HG03064 (cell line): ENCODE data around the gene FAM3B.
"Not testable (repeated sequence)": the region's sequence is repeated elsewhere in the genome, so short reads cannot be mapped to it uniquely, and the experiment has no call there.

Source experiments
- ATAC-seq: cut with Tn5 transposase; IDR thresholded peaks from one replicate; pipeline ENCODE4 v1.9.1; 2021; ENCODE audit warnings: low read depth; ENCODE audit not compliant: unreplicated experiment

FAM3B gene

GRCh38 chr21:41316200-41317062 lies at the start of gene FAM3B:
Gene FAM3B (plus strand): TSS chr21:41316801. CDS start chr21:41316880, 79 bp downstream.
- no peak for ATAC-seq

- no peak for ATAC-seq
These were observed 49.3 kb upstream of the FAM3B start for GRCh38 chr21:41267346-41267745.

DNA sequence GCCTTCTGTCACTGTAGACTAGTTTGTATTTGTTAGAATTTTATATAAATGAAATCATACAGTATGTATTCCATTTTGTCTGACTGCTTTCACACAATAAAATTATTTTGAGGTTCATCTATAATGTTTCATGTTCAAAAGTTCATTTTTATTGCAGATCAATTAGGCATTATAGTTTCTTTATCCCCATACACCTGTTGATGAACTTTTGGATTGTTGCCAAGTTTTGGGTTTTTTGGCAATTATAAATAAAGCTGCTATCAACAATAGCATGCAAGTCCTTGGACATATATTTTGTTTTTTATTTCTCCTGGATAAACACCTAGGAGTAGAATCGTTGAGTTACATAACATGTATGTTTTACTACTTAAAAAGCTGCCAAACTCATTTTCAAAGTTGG lies 47.1 kb upstream of the FAM3B start:
- ATAC-seq: no peak

GRCh38 chr21:41277196-41277595 lies 39.4 kb upstream of the FAM3B start:
- ATAC-seq: no peak

GRCh38 chr21:41277846-41278245 lies 38.8 kb upstream of the FAM3B start:
- ATAC-seq: no peak

GRCh38 chr21:41280115-41280919 lies 36.3 kb upstream of the FAM3B start:
- ATAC-seq: no peak

- ATAC-seq: no peak
These were observed 34.2 kb upstream of the FAM3B start for GRCh38 chr21:41282412-41282811.

- ATAC-seq: no peak
These were observed 33.3 kb upstream of the FAM3B start for GRCh38 chr21:41283211-41283818.

GRCh38 chr21:41289431-41289830 lies 27.2 kb upstream of the FAM3B start:
- ATAC-seq: no peak

GRCh38 chr21:41290106-41290799 lies 26.3 kb upstream of the FAM3B start:
- no peak for ATAC-seq

DNA sequence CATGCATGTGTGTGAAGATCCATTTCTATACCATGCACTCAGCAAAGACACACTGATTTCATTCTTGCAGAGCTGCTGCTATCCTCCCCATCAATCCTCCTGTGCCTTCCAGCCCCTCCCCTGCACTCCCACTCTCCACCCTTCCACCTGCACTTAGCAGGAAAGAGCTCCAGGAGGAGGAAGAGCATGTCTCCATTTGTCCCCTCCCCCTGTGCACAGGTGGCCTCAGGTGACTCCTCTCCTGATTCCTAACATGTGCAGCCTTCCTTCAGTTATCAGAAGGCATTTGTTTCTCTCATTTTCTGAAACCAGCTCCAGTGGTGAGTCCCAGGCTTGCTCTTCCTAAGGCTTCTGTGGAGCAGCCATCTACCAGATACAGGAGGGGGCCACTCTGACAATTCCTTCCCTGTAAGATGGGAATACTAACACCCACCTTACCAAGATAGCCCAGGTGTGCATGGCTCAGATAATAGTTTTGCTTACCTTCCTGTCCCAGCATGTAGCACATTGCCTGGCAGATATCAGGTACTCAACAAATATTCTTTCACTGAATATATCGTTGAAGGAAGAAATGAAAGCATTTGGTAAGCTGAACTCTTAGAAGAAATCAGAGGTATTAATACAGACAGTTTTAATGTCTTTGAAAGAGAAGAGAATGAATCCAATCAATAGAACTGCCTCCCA lies 21.9 kb upstream of the FAM3B start:
- ATAC-seq: no peak

DNA sequence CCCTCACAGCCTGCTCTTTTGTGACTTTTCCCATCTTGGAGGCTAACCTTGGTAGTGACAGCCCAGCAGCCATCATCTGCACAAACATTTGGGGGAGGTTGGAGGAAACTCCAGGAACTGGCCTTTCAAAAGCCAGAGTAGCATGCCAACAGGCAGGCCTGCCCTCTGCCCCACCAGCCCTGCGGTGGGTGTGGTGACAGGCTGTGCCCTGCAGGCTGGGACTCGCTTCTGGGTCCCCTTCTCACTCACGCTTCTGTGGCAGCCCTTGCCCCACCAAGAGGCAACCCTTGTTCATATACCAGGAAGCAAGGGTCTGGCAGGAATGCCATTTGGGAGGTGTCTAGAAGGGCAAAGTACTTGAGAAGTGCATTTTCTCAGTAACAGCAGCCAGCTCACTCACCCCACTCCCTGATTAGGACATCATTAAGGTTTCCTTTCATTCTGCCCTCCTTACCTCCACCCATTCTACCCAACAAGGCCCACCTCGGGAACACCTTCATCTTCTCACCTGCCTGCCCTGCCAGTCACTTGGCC lies 20.8 kb upstream of the FAM3B start:
- ATAC-seq: no peak

- ATAC-seq: no peak
These were observed 13.6 kb upstream of the FAM3B start for GRCh38 chr21:41302976-41303375.

DNA sequence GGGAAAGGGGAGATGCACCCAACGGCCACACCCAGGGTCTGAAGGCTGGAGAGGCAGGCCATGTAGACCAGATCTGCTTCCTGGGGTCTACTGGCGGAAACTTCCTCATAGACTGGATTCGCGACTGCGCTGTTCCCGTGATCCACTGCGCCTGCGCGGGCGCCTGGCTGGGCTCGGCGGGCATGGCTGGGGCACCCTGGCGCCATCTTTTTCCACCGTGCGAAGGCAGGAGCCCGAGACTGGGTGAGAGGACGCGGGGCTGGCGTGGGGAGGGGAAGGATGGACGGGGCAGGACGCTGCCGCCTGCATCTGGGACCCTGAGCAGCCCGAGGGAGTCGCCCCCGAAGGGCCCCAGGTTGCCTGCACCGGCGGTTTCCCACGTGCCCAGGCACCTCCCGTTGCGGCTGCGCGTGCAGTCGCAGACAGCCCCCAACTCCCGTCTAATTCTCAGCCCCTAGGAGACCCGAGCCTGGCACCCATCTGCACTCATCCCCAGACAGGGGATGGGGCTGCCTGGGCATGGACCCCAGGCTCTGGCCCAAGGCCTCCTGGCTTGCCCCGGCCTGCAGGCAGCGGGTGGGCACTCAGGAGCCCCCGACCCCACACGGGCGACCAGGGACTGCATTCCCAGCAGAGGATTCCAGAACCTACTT lies 12.4 kb upstream of the FAM3B start:
- no peak for ATAC-seq

GRCh38 chr21:41307219-41307618 lies 9.4 kb upstream of the FAM3B start:
- ATAC-seq: no peak

GRCh38 chr21:41313285-41314164 lies 3.1 kb upstream of the FAM3B start:
- ATAC-seq: not testable (repeated sequence)

- no peak for ATAC-seq
These were observed 875 bp upstream of the FAM3B start for GRCh38 chr21:41315726-41316125.

DNA sequence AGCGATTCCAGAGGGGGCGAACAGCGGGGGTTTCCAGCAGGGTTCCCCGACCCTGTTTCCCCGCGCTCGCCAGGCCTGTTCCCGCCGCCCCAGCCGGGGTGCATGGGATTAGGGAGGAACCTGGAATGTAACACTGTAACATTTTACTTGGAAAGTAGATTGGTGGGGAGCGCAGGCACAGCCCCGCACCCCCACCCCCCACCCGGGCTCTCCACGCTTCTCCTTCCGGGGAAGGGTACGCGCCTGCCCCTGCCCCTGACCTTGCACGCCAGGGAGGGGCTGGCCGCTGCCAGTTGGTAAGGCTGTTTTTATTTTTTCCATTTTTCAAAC lies 427 bp downstream of the FAM3B start:
- ATAC-seq: no peak

DNA sequence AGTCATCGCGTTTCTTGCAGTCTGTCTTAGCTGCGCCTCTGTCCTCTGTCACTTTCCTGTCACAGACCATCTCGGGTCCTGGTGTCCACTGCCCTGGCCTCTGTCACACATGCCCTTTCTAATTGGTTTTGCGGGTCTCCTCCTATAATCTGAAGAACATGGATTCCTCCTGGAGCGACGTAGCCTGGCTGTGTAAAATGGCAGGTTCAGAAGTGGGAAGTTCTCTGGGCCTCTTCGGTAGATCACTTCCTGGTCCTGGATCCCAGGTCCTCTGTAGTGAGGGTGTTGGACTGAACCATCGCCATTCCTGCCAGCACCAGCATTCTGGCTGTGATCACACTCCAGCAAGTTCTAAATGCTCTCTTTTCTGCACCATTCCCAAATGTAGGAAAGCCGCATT lies 857 bp downstream of the FAM3B start:
- ATAC-seq: no peak
